GM19463 (cell line): ENCODE data around the gene GPR157.
"Not testable (repeated sequence)": the region's sequence is repeated elsewhere in the genome, so short reads cannot be mapped to it uniquely, and the experiment has no call there.

Experiments used
- ATAC-seq: cut with Tn5 transposase; IDR thresholded peaks from one replicate; pipeline ENCODE4 v1.9.1; 2021; ENCODE audit warnings: mild to moderate bottlenecking, moderate library complexity; ENCODE audit not compliant: unreplicated experiment

GPR157 gene, protein sequence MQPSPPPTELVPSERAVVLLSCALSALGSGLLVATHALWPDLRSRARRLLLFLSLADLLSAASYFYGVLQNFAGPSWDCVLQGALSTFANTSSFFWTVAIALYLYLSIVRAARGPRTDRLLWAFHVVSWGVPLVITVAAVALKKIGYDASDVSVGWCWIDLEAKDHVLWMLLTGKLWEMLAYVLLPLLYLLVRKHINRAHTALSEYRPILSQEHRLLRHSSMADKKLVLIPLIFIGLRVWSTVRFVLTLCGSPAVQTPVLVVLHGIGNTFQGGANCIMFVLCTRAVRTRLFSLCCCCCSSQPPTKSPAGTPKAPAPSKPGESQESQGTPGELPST

DNA sequence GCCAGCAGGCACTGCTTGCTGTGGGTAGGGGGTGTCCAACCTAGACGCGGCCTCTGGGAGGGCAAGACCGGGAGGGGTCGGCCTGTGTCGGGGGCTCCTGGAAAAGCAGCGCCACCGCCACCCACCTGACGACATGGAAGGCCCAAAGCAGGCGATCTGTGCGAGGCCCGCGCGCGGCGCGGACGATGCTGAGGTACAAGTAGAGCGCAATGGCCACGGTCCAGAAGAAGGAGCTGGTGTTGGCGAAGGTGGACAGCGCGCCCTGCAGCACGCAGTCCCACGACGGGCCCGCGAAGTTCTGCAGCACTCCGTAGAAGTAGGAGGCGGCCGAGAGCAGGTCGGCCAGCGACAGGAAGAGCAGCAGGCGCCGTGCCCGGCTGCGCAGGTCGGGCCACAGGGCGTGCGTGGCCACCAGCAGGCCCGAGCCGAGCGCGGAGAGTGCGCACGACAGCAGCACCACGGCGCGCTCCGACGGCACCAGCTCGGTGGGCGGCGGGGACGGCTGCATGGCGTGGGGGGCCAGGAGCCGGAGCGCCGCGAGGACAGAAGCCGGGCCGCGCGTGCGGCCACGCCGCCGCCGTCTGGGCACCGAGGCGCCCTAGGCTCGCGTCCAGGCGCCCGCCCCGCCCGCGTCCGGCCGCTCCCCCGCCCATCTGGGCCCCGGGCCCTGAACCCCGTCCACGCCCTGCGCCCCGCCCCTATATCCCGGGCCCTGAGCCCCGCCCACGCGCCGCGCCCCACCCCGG lies at the start of gene GPR157:
TSS of gene GPR157 (minus strand) at position 583 of the 746 bp plus-strand sequence. CDS start at position 508, 75 bp downstream.
- ATAC-seq: peak; percentile 69

DNA sequence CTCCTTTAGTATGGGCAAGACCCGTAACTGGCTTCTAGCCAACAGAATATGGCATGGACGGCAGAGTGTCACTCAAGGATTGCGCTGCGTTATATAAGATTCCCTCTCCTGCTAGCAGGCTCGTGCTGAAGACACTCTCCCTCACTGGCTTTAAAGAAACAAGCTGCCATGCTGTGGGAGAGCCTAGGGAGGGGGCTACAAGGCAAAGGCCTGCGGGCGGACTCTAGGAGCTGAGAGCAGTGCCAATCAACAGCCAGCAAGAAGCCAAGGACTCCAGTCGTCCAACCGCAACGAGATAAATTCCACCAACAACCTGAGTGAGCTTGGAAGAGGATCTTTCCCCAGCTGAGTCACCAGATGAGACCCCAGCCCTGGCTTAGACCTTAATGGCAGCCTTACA lies 45.9 kb upstream of the GPR157 start:
- no peak for ATAC-seq

- no peak for ATAC-seq
These were observed 45.3 kb upstream of the GPR157 start for GRCh38 chr1:9174243-9174642.

GRCh38 chr1:9169601-9170137 lies 40.8 kb upstream of the GPR157 start:
- ATAC-seq: no peak

- no peak for ATAC-seq
These were observed 38.7 kb upstream of the GPR157 start for GRCh38 chr1:9167638-9168037.

DNA sequence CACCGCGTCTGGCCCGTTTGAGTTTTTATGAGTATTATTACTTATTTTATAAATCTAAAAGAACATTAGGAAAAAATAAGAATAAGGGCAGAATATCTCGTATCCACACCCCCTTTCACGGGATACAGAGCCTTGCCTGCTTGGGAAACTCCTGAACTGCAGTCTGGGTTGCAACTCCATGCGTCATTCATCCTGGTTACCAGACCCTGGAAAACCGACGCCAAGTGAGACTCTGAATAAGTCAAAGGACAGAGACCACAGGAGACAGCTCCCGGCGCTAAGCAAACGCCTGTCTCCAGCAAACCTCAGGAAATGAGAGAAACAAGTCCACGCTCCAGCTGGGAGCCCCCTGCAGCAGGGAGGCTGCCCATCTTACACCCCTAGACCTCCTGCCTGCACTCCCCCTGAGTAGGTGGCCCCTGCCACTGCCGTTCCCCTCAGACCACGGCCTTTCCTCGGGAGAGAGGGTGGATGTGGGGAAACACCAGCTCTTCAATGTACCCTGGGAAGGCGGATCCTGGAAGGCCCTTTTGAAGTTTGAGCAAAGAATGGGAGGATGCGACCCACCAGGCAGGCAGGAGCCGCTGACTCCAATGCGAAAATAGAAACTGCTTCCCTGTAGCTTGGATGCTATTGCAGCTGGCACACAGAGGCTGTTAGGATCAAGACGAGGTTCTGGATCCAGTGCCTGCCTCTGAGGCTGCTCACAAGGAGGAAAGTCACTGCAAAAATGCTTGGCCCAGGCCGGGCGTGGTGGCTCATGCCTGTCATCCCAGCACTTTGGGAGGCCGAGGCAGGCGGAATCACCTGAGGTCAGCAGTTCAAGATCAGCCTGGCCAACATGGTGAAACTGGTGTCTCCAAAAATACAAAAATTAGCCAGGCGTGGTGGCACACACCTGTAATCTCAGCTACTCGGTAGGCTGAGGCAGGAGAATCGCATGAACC lies 37.7 kb upstream of the GPR157 start:
- no peak for ATAC-seq

GRCh38 chr1:9165396-9165795 lies 36.5 kb upstream of the GPR157 start:
- ATAC-seq: no peak

GRCh38 chr1:9164919-9165318 lies 36.0 kb upstream of the GPR157 start:
- ATAC-seq: no peak

DNA sequence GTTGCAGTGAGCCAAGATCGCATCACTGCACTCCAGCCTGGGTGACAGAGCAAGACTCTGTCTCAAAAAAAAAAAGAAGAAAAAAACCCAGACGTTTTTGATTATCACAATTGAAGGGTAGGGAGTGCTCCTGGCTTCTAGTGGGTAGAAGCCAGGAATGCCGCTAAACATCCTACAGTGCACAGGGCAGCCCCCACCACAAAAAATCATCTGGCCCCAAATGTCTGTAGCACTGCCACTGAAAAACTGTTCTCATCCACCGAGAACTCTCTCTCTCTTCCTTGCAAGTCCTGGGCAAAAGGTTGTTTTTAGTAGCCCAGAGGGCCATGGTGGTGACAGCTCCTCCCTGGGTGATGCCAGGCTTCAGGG lies 35.6 kb upstream of the GPR157 start:
- no peak for ATAC-seq

DNA sequence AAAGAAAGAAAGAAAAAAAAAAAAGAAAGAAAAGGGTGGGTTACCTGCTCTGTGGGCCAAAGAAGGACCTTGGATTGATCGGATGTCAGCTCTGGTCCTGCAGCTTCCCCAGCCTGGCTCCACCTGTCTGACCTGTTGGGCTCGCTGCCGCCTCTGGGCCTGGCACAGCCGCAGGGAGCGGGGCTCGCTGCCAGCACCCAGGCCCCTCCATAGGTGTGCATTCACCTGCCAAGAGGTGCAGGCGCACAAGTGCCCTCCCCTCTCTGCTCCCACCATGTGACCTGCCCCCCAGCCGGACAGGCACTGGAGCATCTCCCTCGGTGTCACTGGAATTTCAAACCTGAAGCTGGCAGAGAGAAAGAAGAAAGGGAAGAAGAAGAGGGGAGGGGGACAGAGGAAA lies 33.1 kb upstream of the GPR157 start:
- ATAC-seq: no peak

DNA sequence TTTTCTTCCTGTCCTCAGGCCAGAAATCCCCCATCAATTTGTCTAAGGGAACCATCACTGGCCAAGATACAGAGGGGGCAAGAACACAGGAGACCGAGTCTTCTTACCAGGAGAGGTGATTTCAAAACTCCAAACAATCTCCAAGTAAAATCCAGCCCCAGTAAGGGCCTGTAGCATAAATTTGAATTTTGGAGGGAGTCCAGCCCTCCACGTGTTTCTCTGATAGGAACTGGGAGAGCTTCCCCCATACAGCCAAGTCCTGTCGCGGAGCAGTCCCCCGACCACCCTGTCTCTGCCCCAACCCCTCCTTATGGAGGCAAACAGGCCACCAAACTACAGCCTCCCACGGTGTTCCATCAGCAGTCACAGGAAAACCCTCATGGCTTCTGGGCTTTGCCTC lies 32.4 kb upstream of the GPR157 start:
- ATAC-seq: no peak

DNA sequence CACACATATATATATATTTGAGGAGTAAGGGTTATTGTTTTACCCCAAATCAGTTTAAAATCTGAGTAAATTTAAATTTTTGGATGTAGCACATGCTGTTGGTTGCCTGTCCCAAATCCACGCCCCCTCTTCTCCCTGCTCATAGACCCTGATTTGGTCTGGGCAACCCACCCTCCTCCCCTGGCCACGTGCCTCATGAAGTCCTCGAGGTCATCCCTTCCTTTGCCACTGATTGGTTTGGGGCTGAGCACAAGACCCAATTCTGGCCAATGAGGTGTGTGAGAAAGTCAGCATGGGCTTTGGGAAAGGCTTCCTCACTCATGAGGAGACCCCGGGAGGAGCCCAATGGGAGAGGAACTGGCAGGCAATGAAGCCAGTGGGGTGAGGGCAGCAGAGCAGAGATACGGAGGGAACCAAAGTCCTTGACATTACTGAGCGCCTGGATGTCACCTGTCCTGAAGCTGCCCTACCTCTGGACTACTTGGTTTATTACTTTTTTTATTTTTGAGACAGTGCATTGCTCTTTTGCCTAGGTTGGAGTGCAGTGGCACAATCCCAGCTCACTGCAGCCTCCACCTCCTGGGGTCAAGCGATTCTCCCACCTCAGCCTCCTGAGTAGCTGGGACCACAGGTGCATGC lies 31.3 kb upstream of the GPR157 start:
- ATAC-seq: no peak

- no peak for ATAC-seq
These were observed 27.0 kb upstream of the GPR157 start for GRCh38 chr1:9155879-9156278.

DNA sequence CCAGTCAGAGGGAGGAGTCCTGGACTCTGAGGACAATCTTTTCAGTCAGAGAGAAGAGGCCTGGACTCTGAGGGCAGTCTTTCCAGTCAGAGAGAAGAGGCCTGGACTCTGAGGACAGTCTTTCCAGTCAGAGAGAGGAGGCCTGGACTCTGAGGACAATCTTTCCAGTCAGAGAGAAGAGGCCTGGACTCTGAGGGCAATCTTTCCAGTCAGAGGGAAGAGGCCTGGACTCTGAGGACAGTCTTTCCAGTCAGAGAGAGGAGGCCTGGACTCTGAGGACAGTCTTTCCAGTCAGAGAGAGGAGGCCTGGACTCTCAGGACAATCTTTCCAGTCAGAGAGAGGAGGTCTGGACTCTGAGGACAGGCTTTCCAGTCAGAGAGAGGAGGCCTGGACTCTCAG lies 26.5 kb upstream of the GPR157 start:
- not testable (repeated sequence) for ATAC-seq

GRCh38 chr1:9153152-9153551 lies 24.2 kb upstream of the GPR157 start:
- ATAC-seq: no peak

DNA sequence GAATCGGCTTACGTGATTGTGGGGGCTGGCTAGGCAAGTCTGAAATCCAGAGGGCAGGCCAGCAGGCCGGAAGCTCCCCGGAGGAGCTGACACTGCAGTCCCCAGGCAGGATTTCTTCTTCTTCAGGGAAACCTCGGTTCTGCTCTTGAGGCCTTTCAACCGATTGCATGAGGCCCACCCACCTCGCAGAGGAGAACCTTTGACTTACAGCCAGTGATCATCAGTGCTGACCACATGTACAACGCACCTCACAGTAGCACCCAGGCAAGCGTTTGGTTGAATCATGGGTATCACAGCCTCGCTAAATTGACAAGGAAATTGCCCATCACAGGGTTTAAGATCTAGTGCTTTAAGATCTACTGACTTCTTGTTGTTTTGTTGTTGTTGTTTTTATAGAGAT lies 23.6 kb upstream of the GPR157 start:
- ATAC-seq: no peak

GRCh38 chr1:9151328-9151860 lies 22.5 kb upstream of the GPR157 start:
- no peak for ATAC-seq

DNA sequence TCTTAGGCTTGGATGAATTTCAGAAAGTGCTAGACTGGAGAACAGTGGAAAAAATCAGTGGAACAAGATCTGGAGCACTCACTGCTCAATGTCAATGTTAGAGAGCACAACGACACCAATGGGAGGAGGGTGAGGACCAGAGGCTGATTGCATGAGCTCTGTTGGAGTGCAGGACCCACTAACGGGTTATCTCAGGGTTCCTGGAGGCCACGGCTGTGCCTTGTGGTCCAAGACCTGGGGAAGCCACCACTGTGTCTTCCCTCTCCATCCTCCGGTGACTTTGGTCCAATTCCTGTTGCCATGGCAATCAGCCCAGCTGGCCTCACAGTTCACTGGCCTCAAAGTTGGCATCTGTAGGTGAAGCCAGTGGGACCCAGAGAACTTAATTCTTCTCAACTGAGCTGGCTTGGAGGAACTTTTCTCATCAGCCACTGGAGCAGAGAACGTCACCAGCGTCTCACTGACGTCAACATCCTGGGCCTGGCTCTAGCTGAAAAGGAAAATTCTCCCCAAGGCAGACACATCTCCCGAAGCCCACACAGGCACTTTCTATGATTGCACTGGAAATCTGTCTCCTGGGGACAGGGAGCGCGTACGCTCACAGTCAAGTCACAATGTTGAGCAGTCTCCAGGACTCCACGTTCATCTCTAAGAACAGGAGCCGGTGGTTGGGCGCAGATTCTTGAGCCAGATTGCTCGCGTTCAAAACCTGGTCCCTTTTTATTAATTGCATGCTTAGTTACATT lies 21.9 kb upstream of the GPR157 start:
- ATAC-seq: no peak

DNA sequence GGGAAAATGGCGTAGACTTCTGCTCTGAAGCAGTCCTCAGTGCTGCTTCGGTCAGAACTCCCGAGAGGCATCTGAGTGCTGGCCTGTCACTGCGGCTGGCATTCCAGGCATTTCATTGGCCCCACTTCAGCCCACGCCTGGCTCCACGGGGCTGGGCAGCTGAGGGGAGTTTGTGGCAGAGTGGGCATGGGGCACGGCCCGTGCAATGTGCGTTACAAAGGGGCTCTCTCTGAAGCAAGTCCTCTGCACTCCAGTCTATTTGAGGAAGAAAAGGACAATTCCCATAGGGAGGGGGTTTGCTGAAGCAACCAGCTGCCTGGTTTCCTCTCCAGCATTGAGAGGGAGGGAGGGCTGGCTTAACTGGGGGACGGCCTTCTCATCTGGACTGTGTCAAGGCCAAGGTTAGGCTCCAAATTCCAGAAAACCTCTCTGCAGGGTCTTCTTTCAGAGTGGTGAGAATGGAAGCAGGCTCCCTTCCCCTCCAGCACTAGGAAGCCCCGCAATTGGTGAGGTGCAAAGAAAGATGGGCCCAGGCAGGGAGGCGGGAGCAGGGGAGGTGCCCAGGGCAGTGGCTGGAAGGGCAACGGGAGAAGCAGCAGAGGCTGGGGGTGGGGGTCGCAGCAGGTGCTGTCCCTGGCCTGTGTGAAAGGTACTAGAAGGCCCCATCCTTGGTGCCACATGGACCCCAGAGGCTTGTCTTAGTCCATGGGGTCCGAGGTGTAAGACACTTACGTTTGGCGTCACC lies 21.1 kb upstream of the GPR157 start:
- no peak for ATAC-seq
